HG02938 (cell line): ENCODE data around the gene VGLL4.

Experiments used
- ATAC-seq: cut with Tn5 transposase; IDR thresholded peaks from one replicate; pipeline ENCODE4 v1.9.1; 2021; ENCODE audit warnings: mild to moderate bottlenecking, moderate library complexity; ENCODE audit not compliant: unreplicated experiment

The VGLL4 gene

GRCh38 chr3:11510001-11510340 is 133.7 kb downstream of the VGLL4 start:
- ATAC-seq, result no peak

DNA sequence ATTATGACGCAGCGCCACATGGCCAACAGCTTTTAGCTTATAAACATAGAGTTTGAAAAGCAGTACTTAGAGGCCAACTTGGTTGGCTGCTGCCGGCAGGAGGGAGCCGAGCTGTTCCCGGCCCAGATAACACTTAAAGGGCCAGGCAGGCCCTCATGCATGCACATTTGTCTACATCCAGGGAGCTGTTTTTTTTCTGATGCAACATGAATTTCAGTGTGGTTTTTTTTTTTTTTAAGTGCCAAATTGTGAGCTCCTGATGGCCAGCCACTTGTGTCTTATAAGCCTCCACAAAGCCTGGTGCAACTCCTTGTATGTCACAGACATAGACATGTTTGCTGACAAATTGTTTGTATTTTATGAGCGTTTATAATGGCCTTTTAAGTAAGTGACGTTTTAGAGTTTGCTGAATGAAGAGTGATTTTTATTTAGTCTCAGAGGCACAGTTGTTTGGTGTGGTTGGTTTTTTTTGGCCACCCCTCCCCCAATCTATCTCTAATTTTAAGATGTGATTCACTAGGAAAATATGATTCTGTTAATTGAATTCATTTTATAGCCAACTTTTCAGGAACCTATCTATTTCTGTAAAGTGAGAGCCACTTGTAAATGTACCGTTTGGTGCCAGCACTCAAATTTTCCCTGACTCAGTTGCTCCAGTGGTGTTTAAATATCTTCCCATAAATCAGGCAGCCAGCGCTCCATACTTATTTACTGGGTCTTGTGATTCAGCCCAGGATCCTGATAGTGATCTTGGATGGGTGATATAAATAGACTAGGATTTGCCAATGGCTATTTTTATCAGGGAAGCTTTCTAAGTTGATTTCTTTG is 134.3 kb downstream of the VGLL4 start:
- no peak for ATAC-seq

GRCh38 chr3:11508346-11509172 is 135.2 kb downstream of the VGLL4 start:
- no peak for ATAC-seq

- ATAC-seq, result no peak
These were observed 136.0 kb downstream of the VGLL4 start for GRCh38 chr3:11507719-11508118.
